GM19043 (cell line): Measurements from ENCODE around the gene DDX53.

Experiments
- ATAC-seq: cut with Tn5 transposase; IDR thresholded peaks from one replicate; pipeline ENCODE4 v1.9.1; 2021; ENCODE audit warnings: low read depth; ENCODE audit not compliant: unreplicated experiment

DDX53 gene

DNA sequence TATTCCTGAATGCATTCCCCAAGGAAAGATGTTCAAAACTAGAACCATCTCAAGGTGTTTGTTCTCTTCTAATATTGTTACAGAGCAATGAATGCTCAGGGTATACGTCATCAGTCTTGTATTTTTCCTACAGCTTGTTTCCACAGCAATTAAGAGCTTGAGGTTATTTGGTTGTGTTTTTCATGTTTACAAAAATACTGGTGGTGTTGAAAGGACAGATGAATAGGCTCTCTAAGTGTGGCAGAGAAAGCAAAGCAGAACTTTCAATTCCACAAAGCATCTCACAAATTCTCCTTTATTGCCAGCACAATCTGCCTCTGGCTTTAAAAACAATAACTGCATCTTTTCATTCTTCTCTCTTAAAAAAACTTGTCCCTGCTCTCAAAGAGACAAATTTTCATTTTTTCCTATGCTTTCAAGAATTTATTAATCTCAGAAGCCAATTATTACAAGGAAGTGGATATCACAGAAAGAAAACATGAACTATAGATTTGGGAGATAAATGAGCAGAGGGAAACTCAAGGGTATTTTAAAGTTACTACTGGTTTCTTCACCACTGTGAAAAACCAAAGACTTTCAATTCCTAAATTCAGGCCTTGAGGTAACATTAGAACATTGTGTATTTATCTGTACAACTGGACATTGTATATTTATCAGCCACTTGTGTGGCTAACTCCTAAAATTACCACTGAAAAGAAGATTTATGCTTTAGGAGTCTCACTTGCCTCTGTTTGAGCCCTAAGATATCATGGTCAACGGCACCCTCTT, 49.2 kb downstream of the DDX53 start:
- no peak for ATAC-seq

DNA sequence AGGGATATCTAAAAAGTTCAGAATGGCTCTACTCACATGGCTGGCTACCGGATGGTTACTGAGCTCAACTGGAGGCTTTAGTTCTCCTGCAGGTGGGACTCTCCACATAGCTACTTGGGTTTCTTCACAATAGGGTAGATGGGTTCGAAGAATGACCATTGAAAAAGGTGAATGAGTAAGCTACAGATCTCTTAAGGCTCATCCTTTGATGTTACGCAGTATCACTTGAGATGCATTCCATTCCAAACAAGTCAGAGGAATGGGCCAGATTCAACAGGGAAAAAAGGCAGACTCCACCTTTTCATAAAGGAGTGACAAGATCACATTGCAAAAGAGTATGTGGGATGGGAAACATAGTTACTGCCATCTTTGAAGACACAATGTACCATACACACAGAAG, 52.6 kb downstream of the DDX53 start:
- no peak for ATAC-seq
